ENCODE data around the gene DHRS7B.

Gene DHRS7B

GRCh38 chr17:21129023-21129681, 2.4 kb downstream of the DHRS7B start:
- TF ChIP-seq CTCF (IDR thresholded peaks at IDR 0.05) = peak; percentile 36 to 48
- Histone ChIP-seq H3K9me3 (no peaks in the 10 kb centered on the region), H3K4me1 (peaks cover 0 to 21% (median 10%) of the 10 kb centered on the region in 4 donors), H3K27ac (no peak overlapping the region), H3K27me3 (no peaks in the 10 kb centered on the region), H3K4me3 (no peak overlapping the region), H3K36me3 (no peaks in the 10 kb centered on the region)
- intact Hi-C loops (cut with DNase I; ENCODE audit: low total_unique reads) = loop anchor here (2.0 to 10.0 kb wide), 5 partner anchors 84 to 382 kb away; partner anchors contain the start of gene USP22
- peak in 1 of 2 donors; percentile 35 for DNase-seq

GRCh38 chr17:21131137-21131536, 4.4 kb downstream of the DHRS7B start:
- intact Hi-C loops (cut with DNase I; ENCODE audit: low total_unique reads) = no loop called here
- no peaks in the 10 kb centered on the region for H3K9me3 ChIP-seq
- DNase-seq = no peak
- H3K4me3 ChIP-seq = no peak overlapping the region
- TF ChIP-seq CTCF (IDR thresholded peaks at IDR 0.05) = no peak
- no peaks in the 10 kb centered on the region for H3K27me3 ChIP-seq
- H3K27ac ChIP-seq = no peak overlapping the region
- no peaks in the 10 kb centered on the region for H3K36me3 ChIP-seq
- peaks cover 0 to 21% (median 10%) of the 10 kb centered on the region in 4 donors for H3K4me1 ChIP-seq

GRCh38 chr17:21132428-21132827, 5.7 kb downstream of the DHRS7B start:
- Histone ChIP-seq H3K27me3 (no peaks in the 10 kb centered on the region), H3K4me1 (peaks cover 0 to 17% (median 10%) of the 10 kb centered on the region in 4 donors), H3K9me3 (no peaks in the 10 kb centered on the region), H3K36me3 (no peaks in the 10 kb centered on the region), H3K4me3 (no peak overlapping the region), H3K27ac (no peak overlapping the region)
- DNase-seq = no peak
- no peak for TF ChIP-seq CTCF (IDR thresholded peaks at IDR 0.05)
- intact Hi-C loops (cut with DNase I; ENCODE audit: low total_unique reads) = no loop called here

GRCh38 chr17:21134559-21134958, 7.8 kb downstream of the DHRS7B start:
- Histone ChIP-seq H3K4me3 (no peak overlapping the region), H3K9me3 (no peaks in the 10 kb centered on the region), H3K27ac (no peak overlapping the region), H3K27me3 (no peaks in the 10 kb centered on the region), H3K4me1 (peaks cover 0 to 10% (median 0%) of the 10 kb centered on the region in 4 donors), H3K36me3 (no peaks in the 10 kb centered on the region)
- intact Hi-C loops (cut with DNase I; ENCODE audit: low total_unique reads) = no loop called here
- no peak for DNase-seq
- TF ChIP-seq CTCF (IDR thresholded peaks at IDR 0.05) = no peak

GRCh38 chr17:21140911-21141310, 14.1 kb downstream of the DHRS7B start:
- no peak for TF ChIP-seq CTCF (IDR thresholded peaks at IDR 0.05)
- no peaks in the 10 kb centered on the region for H3K36me3 ChIP-seq
- H3K27me3 ChIP-seq = no peaks in the 10 kb centered on the region
- H3K27ac ChIP-seq = no peak overlapping the region
- intact Hi-C loops (cut with DNase I; ENCODE audit: low total_unique reads) = no loop called here
- no peaks in the 10 kb centered on the region for H3K4me1 ChIP-seq
- no peak for DNase-seq
- H3K4me3 ChIP-seq = no peak overlapping the region
- no peaks in the 10 kb centered on the region for H3K9me3 ChIP-seq
